ENCODE data around the gene TAS2R50. TPM values are rescaled to one million over a fixed set of nuclear protein-coding genes. Genes with fewer than 3 reads are reported as not detected.
A peak's percentile ranks its signal among the peaks of the same experiment; 100 is the strongest.

TAS2R50 gene
- total RNA-seq, 1 donor from 2014 or later, result 3.7 TPM

DNA sequence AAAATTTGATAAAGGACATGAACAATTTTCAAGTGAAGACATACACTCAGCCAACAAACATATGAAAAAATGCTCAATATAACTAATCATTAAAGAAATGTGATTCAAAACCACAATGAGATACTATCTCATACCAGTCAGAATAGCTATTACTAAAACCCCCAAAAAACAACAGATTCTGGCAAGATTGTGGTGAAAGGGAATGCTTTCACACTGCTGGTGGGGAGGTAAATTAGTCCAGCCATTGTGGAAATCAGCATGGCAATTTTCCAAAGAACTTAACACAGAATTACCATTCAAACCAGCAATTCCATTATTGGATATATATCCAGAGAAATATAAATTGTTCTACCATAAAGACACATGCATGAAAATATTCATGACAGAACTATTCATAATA, 29.0 kb downstream of the TAS2R50 start:
- DNase-seq (ENCODE audit: low spot score in 2 of 2) (no peak), FAIRE-seq (no peak)

DNA sequence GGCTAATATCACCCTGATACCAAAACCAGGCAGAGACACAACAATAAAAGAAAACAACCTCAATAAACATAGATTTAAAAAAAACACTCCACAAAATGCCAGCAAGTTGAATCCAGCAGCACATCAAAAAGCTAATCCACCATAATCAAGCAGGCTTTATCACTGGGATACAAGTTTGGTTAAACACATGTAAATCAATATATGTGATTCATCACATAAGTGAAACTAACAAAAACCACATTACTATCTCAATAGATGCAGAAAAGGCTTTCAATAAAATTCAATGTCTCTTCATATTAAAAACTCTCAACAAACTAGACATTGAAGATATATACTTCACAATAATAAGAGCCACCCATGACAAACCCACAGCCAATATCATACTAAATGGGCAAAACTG, 30.6 kb downstream of the TAS2R50 start:
- no peak for FAIRE-seq
- no peak for DNase-seq (ENCODE audit: low spot score in 2 of 2)

DNA sequence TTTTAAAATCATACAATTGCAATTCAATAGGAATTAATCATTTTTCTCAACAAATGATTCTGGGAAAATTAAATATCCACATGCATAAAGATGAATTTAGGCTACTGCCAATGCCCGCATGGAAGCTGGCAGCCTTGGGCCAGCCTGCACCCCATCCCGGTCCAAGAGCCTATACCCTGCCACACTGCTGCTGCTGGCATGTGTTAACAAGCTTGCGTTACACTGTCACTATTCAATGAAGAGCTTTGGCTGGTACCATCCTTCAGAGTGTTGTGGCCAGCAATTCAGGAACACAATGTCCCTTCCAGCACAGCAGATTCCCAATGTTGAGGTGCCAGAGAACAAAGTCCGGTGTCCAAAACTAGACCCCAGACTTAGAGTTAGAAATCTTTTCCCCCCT, 34.1 kb downstream of the TAS2R50 start:
- DNase-seq (ENCODE audit: low spot score in 2 of 2) (no peak), FAIRE-seq (no peak)

DNA sequence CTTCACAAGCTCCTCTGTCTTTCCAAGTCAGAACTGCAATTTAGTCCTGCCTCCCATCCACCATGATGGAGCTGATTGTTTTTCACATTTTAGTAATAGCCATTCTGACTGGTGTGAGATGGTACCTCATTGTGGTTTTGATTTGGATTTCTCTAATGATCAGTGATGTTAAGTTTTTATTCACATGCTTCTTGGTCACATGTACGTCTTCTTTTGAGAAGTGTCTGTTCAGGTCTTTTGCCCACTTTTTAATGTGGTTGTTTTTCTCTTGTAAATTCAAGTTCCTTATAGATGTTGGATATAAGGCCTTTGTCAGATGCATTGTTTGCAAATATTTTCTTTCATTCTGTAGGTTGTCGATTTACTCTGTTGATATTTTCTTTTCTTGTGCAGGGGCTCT, 43.5 kb downstream of the TAS2R50 start:
- FAIRE-seq (no peak), DNase-seq (ENCODE audit: low spot score in 2 of 2) (no peak)

GRCh38 chr12:10941916-10942607, 44.6 kb downstream of the TAS2R50 start:
- FAIRE-seq, result no peak
- DNase-seq (ENCODE audit: low spot score in 2 of 2), result no peak

- DNase-seq (ENCODE audit: low spot score in 2 of 2) (no peak), FAIRE-seq (peak; percentile 6)
Observed at GRCh38 chr12:10941369-10941768, 45.3 kb downstream of the TAS2R50 start.

DNA sequence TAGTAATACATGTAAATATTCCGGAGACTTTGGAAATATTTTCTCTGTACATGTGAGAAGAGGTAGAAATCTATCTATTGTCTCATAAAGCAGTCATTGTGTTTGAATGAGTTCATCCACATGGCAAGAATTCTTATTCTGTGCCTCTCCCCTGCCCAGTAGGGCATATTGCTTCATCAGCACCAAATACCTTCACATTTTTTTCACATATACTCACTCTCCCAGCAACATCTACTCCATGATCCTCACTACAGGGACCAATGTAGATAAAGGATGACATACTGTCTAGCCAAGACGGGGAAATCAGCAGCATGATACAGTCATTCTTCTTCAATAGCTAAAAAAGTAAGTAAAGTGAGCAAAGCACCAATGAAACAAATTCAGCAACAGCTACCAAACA, 46.3 kb downstream of the TAS2R50 start:
- FAIRE-seq (no peak), DNase-seq (ENCODE audit: low spot score in 2 of 2) (no peak)

GRCh38 chr12:10939163-10939562, 47.5 kb downstream of the TAS2R50 start, which contains the start of gene TAS2R14:
TAS2R14 (minus strand) TSS chr12:10939263; CDS start chr12:10939207, 56 bp downstream.
- FAIRE-seq, result no peak
- no peak for DNase-seq (ENCODE audit: low spot score in 2 of 2)

DNA sequence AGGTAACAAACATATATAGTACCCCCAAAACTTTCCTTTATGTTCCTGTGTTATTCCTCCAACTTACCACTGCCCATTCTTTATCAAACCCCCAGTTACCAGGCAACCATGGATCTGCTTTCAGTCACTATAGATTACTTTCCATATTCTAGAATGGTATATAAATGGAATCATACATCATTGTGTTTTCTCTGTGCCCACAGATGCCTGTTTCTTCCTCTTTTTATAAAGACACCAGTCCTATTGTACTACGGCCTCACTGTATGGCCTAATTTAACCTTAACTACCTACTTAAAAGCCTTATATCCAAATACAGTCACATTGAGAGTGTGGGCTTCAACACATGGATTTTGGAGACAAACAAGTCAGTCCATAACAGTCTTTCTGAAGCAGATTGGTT, 50.2 kb downstream of the TAS2R50 start:
- FAIRE-seq, result no peak
- DNase-seq (ENCODE audit: low spot score in 2 of 2), result no peak

Other genes with a start within 250 kb of the TAS2R50 start
- gene TAS2R7, start 184.3 kb downstream of the TAS2R50 start, total RNA-seq, result 0.41 TPM
- under 0.01 TPM for gene TAS2R8, start 179.6 kb downstream of the TAS2R50 start, total RNA-seq
- 0.41 TPM for gene TAS2R9, start 176.7 kb downstream of the TAS2R50 start, total RNA-seq
- gene TAS2R10, start 160.6 kb downstream of the TAS2R50 start, total RNA-seq, result 2.4 TPM
- 1.2 TPM for gene PRR4, start 137.4 kb downstream of the TAS2R50 start, total RNA-seq
- 42.0 TPM for gene PRH1, start 102.7 kb downstream of the TAS2R50 start, total RNA-seq
- 2.4 TPM for gene TAS2R13, start 77.3 kb downstream of the TAS2R50 start, total RNA-seq
- gene PRH2, start 57.7 kb downstream of the TAS2R50 start, total RNA-seq, result not detected
- 5.3 TPM for gene TAS2R14, start 47.6 kb downstream of the TAS2R50 start, total RNA-seq
- gene TAS2R20, start 11.4 kb upstream of the TAS2R50 start, total RNA-seq, result 6.9 TPM
- gene TAS2R19, start 35.7 kb upstream of the TAS2R50 start, total RNA-seq, result 6.9 TPM
- gene TAS2R31, start 44.5 kb upstream of the TAS2R50 start, total RNA-seq, result 7.3 TPM
- gene TAS2R46, start 75.4 kb upstream of the TAS2R50 start, total RNA-seq, result 1.6 TPM
- gene TAS2R43, start 105.4 kb upstream of the TAS2R50 start, total RNA-seq, result 3.7 TPM
- 6.5 TPM for gene TAS2R30, start 147.7 kb upstream of the TAS2R50 start, total RNA-seq
- gene SMIM10L1, start 184.3 kb upstream of the TAS2R50 start, total RNA-seq, result 10.2 TPM
- not detected for gene TAS2R42, start 200.0 kb upstream of the TAS2R50 start, total RNA-seq